ENCODE data around the gene PRMT7. TPM values are rescaled to one million over a fixed set of nuclear protein-coding genes. Genes with fewer than 3 reads are reported as not detected.

The PRMT7 gene
- polyA plus RNA-seq, 1 experiment: 40.0 TPM

GRCh38 chr16:68363658-68364521 is 53.1 kb downstream of the PRMT7 start:
- peaks cover 4% of the 10 kb centered on the region for H3K36me3 ChIP-seq (ENCODE audit: control insufficient read depth, insufficient read depth, low read length)
- POLR2A ChIA-PET: no interaction called here
- CTCF ChIA-PET: interaction anchor here (0.7 to 3.4 kb wide), 7 partner anchors 10 to 157 kb away, joined by 3 to 30 read pairs (median 6); no protein-coding TSS in a partner anchor
- no peak overlapping the region for H3K4me3 ChIP-seq (ENCODE audit: low read depth, low read length)
- TF ChIP-seq CTCF (IDR thresholded peaks at IDR 0.05; ENCODE audit: insufficient read depth, low read depth, low read length): no peak
- H3K27me3 ChIP-seq (ENCODE audit: control insufficient read depth, insufficient read depth, low read length): peaks cover 2% of the 10 kb centered on the region; the same call in 1 of the 2 replicates
- no peak for DNase-seq (ENCODE audit: low read depth)

- TF ChIP-seq CTCF (IDR thresholded peaks at IDR 0.05; ENCODE audit: insufficient read depth, low read depth, low read length): peak; percentile 33; the same call in 1 of the 2 replicates
- H3K4me3 ChIP-seq (ENCODE audit: low read depth, low read length): no peak overlapping the region
- ChIA-PET POLR2A (no interaction called here), CTCF (interaction anchor here (0.9 to 3.4 kb wide), 5 partner anchors 9 to 157 kb away, joined by 3 to 30 read pairs (median 7); no protein-coding TSS in a partner anchor)
- peaks cover 2% of the 10 kb centered on the region; the same call in 1 of the 2 replicates for H3K27me3 ChIP-seq (ENCODE audit: control insufficient read depth, insufficient read depth, low read length)
- peaks cover 3% of the 10 kb centered on the region for H3K36me3 ChIP-seq (ENCODE audit: control insufficient read depth, insufficient read depth, low read length)
- no peak for DNase-seq (ENCODE audit: low read depth)
Measured at GRCh38 chr16:68364561-68364998, 53.8 kb downstream of the PRMT7 start.

- TF ChIP-seq CTCF (IDR thresholded peaks at IDR 0.05; ENCODE audit: insufficient read depth, low read depth, low read length): no peak
- H3K36me3 ChIP-seq (ENCODE audit: control insufficient read depth, insufficient read depth, low read length): peaks cover 3% of the 10 kb centered on the region
- DNase-seq (ENCODE audit: low read depth): no peak
- ChIA-PET POLR2A (no interaction called here), CTCF (interaction anchor here (0.8 to 3.4 kb wide), 5 partner anchors 30 to 146 kb away, joined by 3 to 30 read pairs (median 4); no protein-coding TSS in a partner anchor)
- H3K27me3 ChIP-seq (ENCODE audit: control insufficient read depth, insufficient read depth, low read length): peaks cover 2% of the 10 kb centered on the region; the same call in 1 of the 2 replicates
- H3K4me3 ChIP-seq (ENCODE audit: low read depth, low read length): no peak overlapping the region
Measured at GRCh38 chr16:68365167-68365817, 54.5 kb downstream of the PRMT7 start.

- no peak for DNase-seq (ENCODE audit: low read depth)
- Histone ChIP-seq H3K4me3 (ENCODE audit: low read depth, low read length) (no peak overlapping the region), H3K27me3 (ENCODE audit: control insufficient read depth, insufficient read depth, low read length) (peaks cover 2% of the 10 kb centered on the region; the same call in 1 of the 2 replicates), H3K36me3 (ENCODE audit: control insufficient read depth, insufficient read depth, low read length) (no peaks in the 10 kb centered on the region)
- ChIA-PET CTCF (interaction anchor here (0.8 to 1.3 kb wide), 5 partner anchors 16 to 146 kb away, joined by 3 to 4 read pairs (median 3); no protein-coding TSS in a partner anchor), POLR2A (no interaction called here)
- TF ChIP-seq CTCF (IDR thresholded peaks at IDR 0.05; ENCODE audit: insufficient read depth, low read depth, low read length): no peak
Measured at GRCh38 chr16:68366062-68366461, 55.2 kb downstream of the PRMT7 start.

- DNase-seq (ENCODE audit: low read depth): no peak
- H3K4me3 ChIP-seq (ENCODE audit: low read depth, low read length): no peak overlapping the region
- ChIA-PET CTCF (interaction anchor here (0.6 to 1.3 kb wide), 5 partner anchors 11 to 589 kb away, joined by 3 read pairs; no protein-coding TSS in a partner anchor), POLR2A (no interaction called here)
- H3K36me3 ChIP-seq (ENCODE audit: control insufficient read depth, insufficient read depth, low read length): no peaks in the 10 kb centered on the region
- peaks cover 2% of the 10 kb centered on the region; the same call in 1 of the 2 replicates for H3K27me3 ChIP-seq (ENCODE audit: control insufficient read depth, insufficient read depth, low read length)
- peak; percentile 48 for TF ChIP-seq CTCF (IDR thresholded peaks at IDR 0.05; ENCODE audit: insufficient read depth, low read depth, low read length)
Measured at GRCh38 chr16:68367030-68367429, 56.2 kb downstream of the PRMT7 start.
